NCI-H1105 (cell line): Measurements from ENCODE around the gene FOXP1.

Experiments used
- DNase-seq: peaks from one replicate; lab custom pipeline; 2025; lab: John Stamatoyannopoulos, UW

The FOXP1 gene

GRCh38 chr3:71307991-71308697 is 275.4 kb downstream of the FOXP1 start:
- DNase-seq: no peak

GRCh38 chr3:71305231-71306206 is 278.0 kb downstream of the FOXP1 start:
- DNase-seq: no peak

GRCh38 chr3:71304684-71305083 is 278.8 kb downstream of the FOXP1 start:
- DNase-seq: no peak

DNA sequence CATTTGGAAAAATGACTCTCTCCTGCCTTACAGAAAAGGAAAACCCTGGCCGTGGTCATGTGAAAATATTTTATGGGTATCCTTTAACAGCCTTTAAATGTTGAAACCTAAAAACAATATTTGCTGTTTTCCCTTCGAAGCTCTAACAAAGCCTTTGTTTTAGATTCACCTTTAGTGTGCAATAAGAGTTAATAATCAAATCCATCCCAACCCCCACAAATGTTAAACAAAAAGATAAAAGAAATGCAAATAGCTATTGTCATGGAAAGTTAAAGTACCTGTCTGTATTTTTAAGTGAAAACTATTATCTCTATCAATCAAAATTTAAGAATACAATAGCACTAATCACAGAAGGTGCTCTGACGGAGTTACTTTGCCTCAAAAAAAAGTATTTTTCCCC is 279.3 kb downstream of the FOXP1 start:
- no peak for DNase-seq

GRCh38 chr3:71303627-71304200 is 279.8 kb downstream of the FOXP1 start:
- no peak for DNase-seq

DNA sequence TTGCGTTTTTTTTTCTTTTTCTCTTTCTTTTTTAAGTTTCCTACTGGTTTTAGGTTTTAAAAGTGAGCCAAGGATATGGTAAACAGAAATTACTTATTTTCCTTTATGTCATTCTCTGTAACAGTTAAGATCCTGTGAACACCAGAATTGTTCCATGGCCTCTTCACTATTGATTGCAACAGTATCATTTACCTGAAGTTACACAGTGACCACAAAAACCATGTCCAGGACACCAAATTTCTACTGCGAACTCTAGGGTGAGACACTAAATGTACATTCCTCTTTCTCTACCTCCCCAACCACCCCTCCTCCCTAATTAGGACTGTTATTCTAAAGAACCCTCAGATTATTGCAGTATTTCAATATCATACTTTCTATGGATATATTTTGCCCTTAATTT is 280.9 kb downstream of the FOXP1 start:
- no peak for DNase-seq

DNA sequence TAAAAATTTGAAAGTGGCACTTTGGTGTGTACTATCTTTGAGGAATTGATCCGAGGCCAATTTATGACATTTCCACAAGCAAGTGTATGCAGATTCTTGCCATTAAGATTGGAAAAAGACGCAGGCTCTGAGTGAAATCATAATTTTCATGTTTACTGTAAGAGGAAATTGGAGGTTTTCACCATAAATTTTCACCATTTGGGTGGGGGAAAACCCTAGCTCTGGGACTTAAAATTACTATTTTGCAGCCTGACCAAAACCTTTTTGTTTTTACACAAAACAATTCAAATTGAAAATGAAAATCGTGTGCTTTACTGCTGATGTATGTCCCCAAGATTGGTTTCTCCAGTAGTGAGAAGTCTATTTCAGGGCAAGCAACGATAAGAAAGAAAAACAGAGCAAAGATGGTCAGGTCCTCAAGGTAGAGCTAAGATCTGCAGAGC is 282.6 kb downstream of the FOXP1 start:
- no peak for DNase-seq

GRCh38 chr3:71299160-71299559 is 284.4 kb downstream of the FOXP1 start:
- peak; percentile 2 for DNase-seq

- DNase-seq: no peak
Observed at GRCh38 chr3:71294919-71295318, 288.6 kb downstream of the FOXP1 start.

GRCh38 chr3:71290301-71290700 is 293.2 kb downstream of the FOXP1 start:
- DNase-seq: no peak

GRCh38 chr3:71288269-71288930 is 295.1 kb downstream of the FOXP1 start:
- no peak for DNase-seq

- no peak for DNase-seq
Observed at GRCh38 chr3:71285086-71285485, 298.4 kb downstream of the FOXP1 start.

DNA sequence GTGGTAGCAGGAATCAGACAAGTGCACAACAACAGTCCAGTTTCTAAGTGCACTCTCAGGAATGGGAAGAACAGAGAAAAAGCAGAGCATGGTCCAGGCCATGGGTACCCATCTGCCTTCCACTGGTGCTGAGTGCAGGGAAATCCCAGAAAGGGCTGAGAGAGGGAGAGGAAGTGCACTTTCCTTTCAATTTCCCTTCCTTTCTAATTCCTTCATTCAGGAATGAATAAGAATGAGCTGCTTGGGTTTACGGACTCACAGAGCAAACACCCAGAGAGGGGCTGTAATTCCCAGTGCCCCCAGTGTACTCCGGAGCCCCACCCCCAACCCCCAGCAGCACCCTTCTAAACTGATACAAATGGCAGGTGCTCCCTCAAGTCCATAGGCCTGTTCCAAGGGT is 300.6 kb downstream of the FOXP1 start:
- DNase-seq: no peak

DNA sequence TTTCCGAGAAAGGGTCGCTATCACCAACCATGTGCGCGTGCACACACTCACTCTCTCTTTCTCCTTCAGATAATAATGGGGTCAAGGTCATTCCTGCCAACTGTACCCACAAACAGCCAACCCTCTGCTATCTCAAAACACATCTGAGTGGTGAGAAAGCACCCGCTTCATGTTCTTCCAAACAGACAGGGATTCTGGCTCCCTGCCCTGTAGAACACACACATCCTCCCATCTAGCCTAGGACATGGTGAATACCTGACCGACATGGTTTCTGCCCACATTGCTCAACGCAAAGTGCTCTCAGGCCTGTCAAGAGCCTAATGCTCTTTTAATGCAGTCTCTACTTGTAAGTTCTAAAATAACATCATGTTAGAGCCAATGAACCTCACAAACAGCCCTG is 302.2 kb downstream of the FOXP1 start:
- no peak for DNase-seq

GRCh38 chr3:71277341-71277740 is 306.2 kb downstream of the FOXP1 start:
- DNase-seq: no peak

- no peak for DNase-seq
Observed at GRCh38 chr3:71276531-71276930, 307.0 kb downstream of the FOXP1 start.

DNA sequence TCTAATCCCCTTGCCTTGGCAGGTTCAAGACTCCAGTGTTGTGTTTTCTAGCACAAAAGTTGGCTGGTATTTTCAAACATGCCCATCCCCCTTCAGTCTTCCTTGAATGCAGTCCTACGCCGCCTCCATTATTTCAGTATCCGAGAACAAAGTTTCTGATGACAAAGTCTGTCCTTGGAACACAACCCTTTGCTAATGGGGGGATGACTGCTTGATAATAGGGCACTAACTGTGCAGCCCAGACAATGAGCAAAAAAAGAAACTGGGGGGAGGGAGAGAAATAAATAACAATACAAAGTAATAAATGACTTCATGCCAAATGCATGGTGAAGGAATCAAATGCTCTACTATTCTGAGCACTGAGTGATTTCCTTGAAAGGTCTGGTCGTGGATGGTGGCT is 310.1 kb downstream of the FOXP1 start:
- DNase-seq: no peak

GRCh38 chr3:71271596-71271995 is 311.9 kb downstream of the FOXP1 start:
- no peak for DNase-seq

DNA sequence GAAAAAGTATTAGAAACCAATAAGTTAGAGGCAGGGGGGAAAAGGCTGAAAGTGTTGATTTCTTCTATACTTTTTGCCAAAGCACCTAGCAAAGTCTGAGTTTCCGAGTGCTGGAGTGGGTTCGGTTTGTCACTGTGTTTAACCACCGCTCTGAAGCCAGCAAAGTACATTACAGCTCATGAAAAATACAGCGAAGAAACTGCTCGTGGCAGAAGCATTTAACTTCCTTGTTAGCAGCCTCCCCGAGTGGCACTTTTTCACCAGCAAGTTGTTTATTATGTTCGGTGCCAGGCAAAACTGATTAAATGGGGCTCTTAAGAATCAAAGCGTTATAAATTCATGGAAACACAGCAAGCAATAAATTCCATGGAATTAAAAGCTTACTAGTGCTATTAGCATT is 313.6 kb downstream of the FOXP1 start:
- DNase-seq: no peak

- DNase-seq: no peak
Observed at GRCh38 chr3:71268462-71268999, 315.0 kb downstream of the FOXP1 start.

DNA sequence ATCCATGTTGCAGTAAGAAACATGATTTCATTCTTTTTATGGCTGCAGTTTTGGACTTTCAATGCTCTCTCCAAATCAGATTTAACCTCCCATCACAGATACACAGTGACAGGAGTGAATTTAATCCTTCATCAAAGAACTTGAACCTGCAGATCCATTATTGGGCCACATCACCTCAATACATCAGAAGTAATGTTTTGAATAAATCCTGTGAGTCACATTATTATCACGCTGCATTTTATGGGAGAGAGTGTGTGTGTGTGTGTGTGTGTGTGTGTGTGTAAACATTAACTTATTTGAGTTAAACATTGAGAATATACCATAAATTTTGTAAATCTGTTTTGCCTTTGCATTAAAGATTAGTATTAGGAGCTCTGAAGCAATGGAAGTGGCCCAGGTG is 316.7 kb downstream of the FOXP1 start:
- DNase-seq: no peak

DNA sequence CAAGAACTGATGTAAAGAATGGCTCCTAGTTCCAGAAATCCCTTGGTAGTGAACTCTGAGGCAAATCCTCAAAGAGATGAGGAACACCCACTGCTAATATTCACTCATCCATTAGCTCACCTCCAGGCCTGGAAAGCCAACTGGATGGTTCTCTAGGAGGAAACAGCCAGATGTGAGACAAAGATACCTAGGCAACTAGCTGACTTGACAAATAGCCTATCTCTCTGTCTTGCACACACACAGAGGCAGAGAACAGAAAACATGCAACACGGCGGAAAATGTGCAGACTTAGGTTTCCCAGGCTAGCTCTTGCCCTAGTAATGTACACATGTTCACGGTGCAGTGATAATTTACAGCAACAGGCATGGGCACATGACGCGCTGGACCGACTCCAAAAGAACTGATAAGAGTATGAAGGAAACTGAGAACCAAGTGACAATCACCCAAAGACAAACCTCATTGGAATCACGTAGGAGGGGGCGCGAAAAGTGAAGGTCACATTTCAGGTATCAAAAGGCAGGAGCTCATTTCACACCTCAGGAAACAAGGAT is 318.1 kb downstream of the FOXP1 start:
- DNase-seq: no peak
